Thoracic aorta (tissue), 2 donors: ENCODE measurements around the gene ZNF513. TPM values are rescaled to one million over a fixed set of nuclear protein-coding genes. Genes with fewer than 3 reads are reported as not detected.
A peak's percentile ranks its signal among the peaks of the same experiment; 100 is the strongest.

Source experiments
- ATAC-seq: fragments of 150-250 bp; one replicate; pipeline ENCODE4 v1.8.0; 2017; ENCODE audit warnings: low read depth; ENCODE audit not compliant: insufficient number of reproducible peaks, low FRiP score
- DNase-seq: peaks from one replicate; pipeline ENCODE4 v3.0.0-alpha.2; 2020; ENCODE audit warnings: low spot score
- H3K27ac ChIP-seq, 2 donors: fragments of 200-600 bp; sonication (generic); 1 replicate in 1 of 2; 2 replicates in 1 of 2; pipeline ENCODE4 v1.5.1; 2016; ENCODE audit warnings: mild to moderate bottlenecking in 2 of 2, moderate library complexity in 2 of 2
- H3K27me3 ChIP-seq: fragments of 200-600 bp; sonication (generic); replicated peaks from 2 replicates; pipeline ENCODE4 v1.6.0; 2016; ENCODE audit warnings: mild to moderate bottlenecking; ENCODE audit not compliant: insufficient read depth
- H3K36me3 ChIP-seq: fragments of 200-600 bp; sonication (generic); one replicate; pipeline ENCODE4 v1.5.1; 2016
- H3K4me1 ChIP-seq, 2 donors: fragments of 200-600 bp; sonication (generic); 1 replicate in 1 of 2; 2 replicates in 1 of 2; pipeline versions ENCODE4 v1.5.1 to v1.6.0; 2016; ENCODE audit warnings: low read depth in 2 of 2, mild to moderate bottlenecking in 1 of 2; ENCODE audit not compliant: control insufficient read depth in 1 of 2
- H3K4me3 ChIP-seq: fragments of 200-600 bp; sonication (generic); 2 replicates; pipeline ENCODE4 v1.5.1; 2016; ENCODE audit warnings: mild to moderate bottlenecking
- H3K9me3 ChIP-seq: fragments of 200-600 bp; sonication (generic); 2 replicates; pipeline ENCODE4 v1.5.1; 2016
- total RNA-seq, 2 donors: library from RNA; depleted of rRNA; stranded (reverse); fragments of >200 nt; gene quantifications; one replicate each; pipeline versions ENCODE4 v1.1.0 to v1.2.3, GENCODE V29; 2016
- TF ChIP-seq, protein P1 (sequence below): fragments of 200-600 bp; sonication (generic); IDR thresholded peaks from one replicate; pipeline ENCODE4 v1.5.1; 2019; ENCODE audit warnings: antibody characterized with exemption

The ZNF513 gene
- total RNA-seq, 2 donors from 2014 or later = 10.7 to 10.9 TPM

DNA sequence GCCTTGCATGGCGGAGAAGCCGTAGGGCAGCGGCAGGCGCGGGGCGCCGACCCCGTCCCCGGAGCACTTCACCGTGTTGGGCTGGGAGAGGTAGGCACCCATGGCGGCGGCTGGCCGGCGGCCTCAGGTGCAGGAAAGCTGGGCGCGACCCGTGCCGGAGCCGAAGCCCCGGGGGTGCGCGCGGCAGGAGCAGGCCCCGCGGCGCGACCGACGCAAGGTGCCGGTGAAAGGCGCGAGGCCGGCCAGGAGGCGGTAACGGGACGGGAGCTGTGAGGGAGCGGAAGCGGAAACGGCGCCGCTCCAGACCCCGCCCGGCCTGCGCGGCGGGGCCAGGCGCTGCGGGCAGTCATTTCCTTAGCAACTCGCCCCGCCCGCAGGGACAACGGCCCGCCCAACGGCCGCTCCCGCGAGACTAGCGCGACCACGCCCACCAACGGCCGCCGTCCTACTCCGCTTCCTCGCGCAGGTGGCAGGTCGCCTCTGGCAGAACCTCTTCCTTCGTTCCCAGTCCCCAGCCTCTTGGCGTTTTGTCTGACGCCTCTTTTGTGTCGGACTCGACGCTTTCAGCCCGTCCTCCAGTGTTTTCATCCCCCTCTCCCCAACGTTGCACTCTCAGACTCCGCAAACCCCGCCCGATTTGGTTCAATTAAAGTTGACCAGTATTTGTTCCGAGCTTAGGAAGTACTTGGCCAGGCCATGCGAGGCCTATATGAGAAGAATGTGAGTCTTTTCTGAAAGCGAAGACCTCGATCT is 29.0 kb upstream of the ZNF513 start, which contains the start of gene PPM1G:
Gene PPM1G, minus strand, starts transcription at position 271 of the 753 bp plus-strand sequence. Its CDS starts 169 bp downstream, at position 102.
- Histone ChIP-seq H3K9me3 (no peaks in the 10 kb centered on the region), H3K4me1 (peaks cover 13 to 18% of the 10 kb centered on the region in 2 donors), H3K27ac (peak within 1 kb of the TSS; percentile 78 to 85), H3K36me3 (peaks cover 5% of the 10 kb centered on the region), H3K4me3 (peak within 1 kb of the TSS; percentile 85), H3K27me3 (no peaks in the 10 kb centered on the region)
- ATAC-seq = peak; percentile 85
- TF ChIP-seq, protein P1, sequence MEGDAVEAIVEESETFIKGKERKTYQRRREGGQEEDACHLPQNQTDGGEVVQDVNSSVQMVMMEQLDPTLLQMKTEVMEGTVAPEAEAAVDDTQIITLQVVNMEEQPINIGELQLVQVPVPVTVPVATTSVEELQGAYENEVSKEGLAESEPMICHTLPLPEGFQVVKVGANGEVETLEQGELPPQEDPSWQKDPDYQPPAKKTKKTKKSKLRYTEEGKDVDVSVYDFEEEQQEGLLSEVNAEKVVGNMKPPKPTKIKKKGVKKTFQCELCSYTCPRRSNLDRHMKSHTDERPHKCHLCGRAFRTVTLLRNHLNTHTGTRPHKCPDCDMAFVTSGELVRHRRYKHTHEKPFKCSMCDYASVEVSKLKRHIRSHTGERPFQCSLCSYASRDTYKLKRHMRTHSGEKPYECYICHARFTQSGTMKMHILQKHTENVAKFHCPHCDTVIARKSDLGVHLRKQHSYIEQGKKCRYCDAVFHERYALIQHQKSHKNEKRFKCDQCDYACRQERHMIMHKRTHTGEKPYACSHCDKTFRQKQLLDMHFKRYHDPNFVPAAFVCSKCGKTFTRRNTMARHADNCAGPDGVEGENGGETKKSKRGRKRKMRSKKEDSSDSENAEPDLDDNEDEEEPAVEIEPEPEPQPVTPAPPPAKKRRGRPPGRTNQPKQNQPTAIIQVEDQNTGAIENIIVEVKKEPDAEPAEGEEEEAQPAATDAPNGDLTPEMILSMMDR = no peak
- DNase-seq = peak; percentile 62

DNA sequence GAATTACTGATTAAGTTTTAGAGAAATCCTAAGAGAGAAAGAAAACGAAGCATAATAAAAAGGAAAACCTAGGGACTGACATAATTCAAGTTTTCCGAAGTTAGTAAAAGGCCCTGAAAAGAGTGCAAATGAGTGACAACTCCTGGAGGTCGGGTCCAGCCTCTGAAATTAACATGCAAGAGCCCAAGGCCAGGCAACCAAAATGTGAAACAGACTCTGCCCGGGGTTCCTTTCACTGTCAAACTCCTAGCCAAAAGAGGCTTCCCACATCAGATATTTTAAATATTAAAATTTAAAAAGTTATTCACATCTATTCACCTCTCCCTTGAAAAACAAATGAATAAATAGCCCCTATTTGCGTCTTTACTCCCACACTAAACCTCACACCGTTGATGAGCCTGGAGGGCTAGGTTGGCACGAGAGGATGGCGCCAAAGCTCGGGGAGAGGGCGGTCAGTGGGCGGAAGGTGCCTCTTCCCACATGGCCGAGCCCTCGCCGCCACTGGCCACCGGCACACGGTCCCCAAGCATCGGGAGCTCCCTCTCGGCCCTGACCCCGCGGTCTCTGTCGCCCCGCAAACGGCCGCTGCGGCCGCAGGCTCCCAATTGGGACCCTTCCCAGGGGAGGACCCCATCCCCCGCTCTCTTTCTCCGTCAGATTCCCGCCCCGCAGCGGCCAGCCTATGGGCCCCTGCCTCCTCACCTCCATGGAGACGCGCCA is 28.2 kb upstream of the ZNF513 start:
- DNase-seq (no peak), ATAC-seq (no peak)
- peak overlapping the region; percentile 85 for H3K4me3 ChIP-seq
- H3K4me1 ChIP-seq = peaks cover 13 to 18% of the 10 kb centered on the region in 2 donors
- H3K27me3 ChIP-seq = no peaks in the 10 kb centered on the region
- TF ChIP-seq, protein P1 = no peak
- H3K9me3 ChIP-seq = no peaks in the 10 kb centered on the region
- H3K27ac ChIP-seq = peak overlapping the region; percentile 78 to 85
- peaks cover 5% of the 10 kb centered on the region for H3K36me3 ChIP-seq

DNA sequence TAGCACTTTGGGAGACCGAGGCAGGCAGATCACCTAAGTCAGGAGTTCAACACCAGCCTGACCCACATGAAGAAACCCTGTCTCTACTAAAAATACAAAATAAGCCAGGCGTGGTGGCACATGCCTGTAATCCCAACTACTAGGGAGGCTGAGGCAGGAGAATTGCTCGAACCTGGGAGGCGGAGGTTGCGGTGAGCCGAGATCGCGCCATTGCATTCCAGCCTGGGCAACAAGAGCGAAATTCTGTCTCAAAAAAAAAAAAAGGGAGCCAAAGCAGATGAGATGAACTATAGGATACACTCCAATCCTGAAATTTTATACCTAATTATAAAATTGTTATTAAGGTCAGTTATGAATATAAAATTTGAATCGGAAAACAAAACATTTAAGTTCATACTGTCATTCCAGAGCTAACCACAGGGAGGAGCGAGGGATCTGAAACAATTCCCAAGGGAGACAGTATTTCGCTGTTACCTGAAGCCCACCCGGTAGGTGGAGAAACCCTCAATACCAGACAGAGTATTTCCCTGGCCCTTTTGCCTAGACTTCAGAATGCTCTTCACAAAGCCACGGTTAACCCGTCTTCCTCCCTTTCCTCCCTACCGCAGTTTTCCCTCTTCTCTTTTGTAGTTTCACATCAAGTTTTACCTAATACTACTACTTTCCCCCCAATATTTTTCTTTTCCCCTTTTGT is 27.4 kb upstream of the ZNF513 start:
- H3K9me3 ChIP-seq = no peaks in the 10 kb centered on the region
- H3K4me3 ChIP-seq = peak overlapping the region; percentile 85
- no peak overlapping the region for H3K27ac ChIP-seq
- TF ChIP-seq, protein P1 = peak; percentile 52
- ATAC-seq = no peak
- no peak for DNase-seq
- H3K4me1 ChIP-seq = peaks cover 13 to 18% of the 10 kb centered on the region in 2 donors
- peaks cover 5% of the 10 kb centered on the region for H3K36me3 ChIP-seq
- no peaks in the 10 kb centered on the region for H3K27me3 ChIP-seq

DNA sequence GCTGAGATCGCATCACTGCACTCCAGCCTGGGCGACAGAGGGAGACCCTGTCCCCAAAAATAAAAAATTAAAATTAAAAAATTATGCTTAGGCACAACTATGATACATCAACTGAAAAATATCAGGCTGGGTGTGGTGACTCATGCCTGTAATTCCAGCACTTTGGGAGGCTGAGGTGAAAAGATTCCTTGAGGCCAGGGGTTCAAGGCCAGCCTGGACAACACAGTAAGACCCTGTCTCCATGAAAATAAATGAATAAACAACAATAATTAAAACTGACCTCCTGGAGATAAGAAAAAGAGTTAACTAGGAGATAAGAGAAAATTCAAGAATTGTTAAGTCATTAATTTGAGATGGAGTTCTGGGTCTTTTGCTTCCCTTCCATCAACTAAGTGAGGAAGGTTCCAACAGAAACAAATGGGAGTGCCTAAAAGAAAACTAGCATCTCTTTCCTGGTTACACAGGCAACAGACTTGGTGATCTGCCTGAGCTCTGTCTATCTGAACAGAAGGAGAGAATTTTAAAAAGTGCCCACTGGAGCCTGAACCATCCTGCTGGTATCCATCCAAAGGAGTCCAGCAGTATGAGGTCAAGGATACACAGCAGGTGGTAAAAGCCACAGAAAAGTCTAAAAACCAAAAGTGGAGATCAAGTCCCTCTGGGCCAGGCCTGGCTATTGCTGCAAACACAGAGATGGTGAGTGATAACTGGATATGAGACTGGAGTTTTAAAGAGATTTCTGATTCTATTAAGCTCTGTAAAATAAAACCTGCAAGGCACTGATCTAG is 20.0 kb upstream of the ZNF513 start:
- H3K4me3 ChIP-seq = no peak overlapping the region
- TF ChIP-seq, protein P1 = no peak
- DNase-seq (no peak), ATAC-seq (no peak)
- H3K4me1 ChIP-seq = no peaks in the 10 kb centered on the region
- H3K27me3 ChIP-seq = no peaks in the 10 kb centered on the region
- H3K36me3 ChIP-seq = no peaks in the 10 kb centered on the region
- H3K27ac ChIP-seq = no peak overlapping the region
- no peaks in the 10 kb centered on the region for H3K9me3 ChIP-seq
